Endothelial cell (in vitro differentiated cells): Measurements from ENCODE around the gene NRDC. TPM values are rescaled to one million over a fixed set of nuclear protein-coding genes. Genes with fewer than 3 reads are reported as not detected.
"Not testable (repeated sequence)": the region's sequence is repeated elsewhere in the genome, so short reads cannot be mapped to it uniquely, and the experiment has no call there.

Experiments
- DNase-seq: peaks from one replicate; pipeline ENCODE4 v3.0.0; 2021; ENCODE audit warnings: low spot score
- H3K27ac Mint-ChIP-seq: one replicate; pipeline ENCODE4 v1.8.0; 2021; ENCODE audit warnings: mixed read lengths, inconsistent platforms; ENCODE audit not compliant: unreplicated experiment
- H3K27me3 Mint-ChIP-seq: one replicate; pipeline ENCODE4 v1.8.0; 2021; ENCODE audit warnings: mild to moderate bottlenecking, moderate library complexity, mixed read lengths, inconsistent platforms; ENCODE audit not compliant: unreplicated experiment
- H3K36me3 Mint-ChIP-seq: one replicate; pipeline ENCODE4 v1.8.0; 2021; ENCODE audit warnings: mild to moderate bottlenecking, low read depth, mixed read lengths, inconsistent platforms; ENCODE audit not compliant: unreplicated experiment
- H3K4me1 Mint-ChIP-seq: one replicate; pipeline ENCODE4 v1.8.0; 2021; ENCODE audit warnings: mild to moderate bottlenecking, mixed read lengths, inconsistent platforms; ENCODE audit not compliant: unreplicated experiment
- H3K4me3 Mint-ChIP-seq: one replicate; pipeline ENCODE4 v1.8.0; 2021; ENCODE audit warnings: mild to moderate bottlenecking, mixed read lengths, inconsistent platforms; ENCODE audit not compliant: unreplicated experiment
- H3K9me3 Mint-ChIP-seq: one replicate; pipeline ENCODE4 v1.8.0; 2021; ENCODE audit warnings: mixed read lengths, inconsistent platforms; ENCODE audit not compliant: unreplicated experiment
- total RNA-seq: library from RNA; stranded (reverse); fragmentation: NEBNext Ultra II Directional; extraction: Animal tissue kit (Norgen Biotek cat#: 25700); gene quantifications from one replicate; pipeline ENCODE4 v1.2.1, GENCODE V29; 2021; ENCODE audit not compliant: unreplicated experiment
- TF ChIP-seq, protein P1 (sequence below): fragments of 200-600 bp; sonication (generic); IDR thresholded peaks from one replicate; pipeline ENCODE4 v1.5.0; 2021; ENCODE audit warnings: antibody characterized with exemption; ENCODE audit not compliant: unreplicated experiment

Gene NRDC
- total RNA-seq, 1 donor from 2014 or later, result 135 TPM

DNA sequence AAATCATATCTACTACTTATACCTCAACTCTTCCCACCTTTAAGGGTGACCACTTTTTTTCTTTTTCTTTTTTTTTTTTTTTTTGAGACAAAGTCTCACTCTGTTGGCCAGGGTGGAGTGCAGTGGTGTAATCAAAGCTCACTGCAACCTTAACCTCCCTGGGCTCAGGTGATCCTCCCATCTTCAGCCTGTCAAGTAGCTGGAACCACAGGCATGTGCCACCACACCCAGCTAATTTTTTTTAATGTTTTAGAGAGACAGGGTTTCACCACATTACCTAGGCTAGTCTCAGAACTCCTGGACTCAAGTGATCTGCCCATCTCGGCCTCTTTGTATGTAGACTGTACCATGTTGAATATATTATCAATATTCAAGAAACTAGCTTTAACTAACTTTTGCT lies 39.4 kb downstream of the NRDC start:
- Mint-ChIP-seq H3K9me3 (no peaks in the 10 kb centered on the region), H3K4me3 (no peak overlapping the region), H3K27ac (no peak overlapping the region), H3K27me3 (no peaks in the 10 kb centered on the region), H3K4me1 (no peaks in the 10 kb centered on the region), H3K36me3 (peaks cover 8% of the 10 kb centered on the region)
- TF ChIP-seq, protein P1, sequence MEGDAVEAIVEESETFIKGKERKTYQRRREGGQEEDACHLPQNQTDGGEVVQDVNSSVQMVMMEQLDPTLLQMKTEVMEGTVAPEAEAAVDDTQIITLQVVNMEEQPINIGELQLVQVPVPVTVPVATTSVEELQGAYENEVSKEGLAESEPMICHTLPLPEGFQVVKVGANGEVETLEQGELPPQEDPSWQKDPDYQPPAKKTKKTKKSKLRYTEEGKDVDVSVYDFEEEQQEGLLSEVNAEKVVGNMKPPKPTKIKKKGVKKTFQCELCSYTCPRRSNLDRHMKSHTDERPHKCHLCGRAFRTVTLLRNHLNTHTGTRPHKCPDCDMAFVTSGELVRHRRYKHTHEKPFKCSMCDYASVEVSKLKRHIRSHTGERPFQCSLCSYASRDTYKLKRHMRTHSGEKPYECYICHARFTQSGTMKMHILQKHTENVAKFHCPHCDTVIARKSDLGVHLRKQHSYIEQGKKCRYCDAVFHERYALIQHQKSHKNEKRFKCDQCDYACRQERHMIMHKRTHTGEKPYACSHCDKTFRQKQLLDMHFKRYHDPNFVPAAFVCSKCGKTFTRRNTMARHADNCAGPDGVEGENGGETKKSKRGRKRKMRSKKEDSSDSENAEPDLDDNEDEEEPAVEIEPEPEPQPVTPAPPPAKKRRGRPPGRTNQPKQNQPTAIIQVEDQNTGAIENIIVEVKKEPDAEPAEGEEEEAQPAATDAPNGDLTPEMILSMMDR, result no peak
- DNase-seq, result no peak

- no peak for DNase-seq
- peaks cover 7% of the 10 kb centered on the region for H3K36me3 Mint-ChIP-seq
- no peak overlapping the region for H3K4me3 Mint-ChIP-seq
- TF ChIP-seq, protein P1, result no peak
- no peak overlapping the region for H3K27ac Mint-ChIP-seq
- no peaks in the 10 kb centered on the region for H3K27me3 Mint-ChIP-seq
- H3K9me3 Mint-ChIP-seq, result no peaks in the 10 kb centered on the region
- H3K4me1 Mint-ChIP-seq, result no peaks in the 10 kb centered on the region
Observed at GRCh38 chr1:51837243-51837642, 41.3 kb downstream of the NRDC start.

- Mint-ChIP-seq H3K27me3 (no peaks in the 10 kb centered on the region), H3K4me1 (no peaks in the 10 kb centered on the region), H3K4me3 (no peak overlapping the region), H3K27ac (no peak overlapping the region), H3K36me3 (peaks cover 13% of the 10 kb centered on the region), H3K9me3 (no peaks in the 10 kb centered on the region)
- TF ChIP-seq, protein P1, result no peak
- no peak for DNase-seq
Observed at GRCh38 chr1:51833700-51834099, 44.8 kb downstream of the NRDC start.

DNA sequence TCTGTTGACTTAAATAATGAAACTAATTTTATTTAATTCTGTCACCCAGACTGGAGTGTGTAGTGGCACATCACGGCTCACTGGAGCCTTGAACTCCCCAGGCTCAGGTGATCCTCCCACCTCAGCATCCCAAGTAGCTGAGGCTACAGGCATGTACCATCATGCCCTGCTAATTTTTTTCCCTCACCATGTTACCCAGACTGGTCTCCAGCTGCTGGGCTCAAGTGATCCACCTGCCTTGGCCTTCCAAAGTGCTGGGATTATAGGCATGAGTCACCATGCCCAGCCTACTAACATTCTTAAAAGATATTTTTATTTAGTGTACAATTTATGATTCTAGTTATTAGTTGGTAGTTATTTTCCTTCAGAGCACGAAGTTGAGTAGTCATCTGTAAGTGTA lies 49.5 kb downstream of the NRDC start:
- no peaks in the 10 kb centered on the region for H3K27me3 Mint-ChIP-seq
- H3K4me3 Mint-ChIP-seq, result no peak overlapping the region
- TF ChIP-seq, protein P1, result no peak
- no peak for DNase-seq
- H3K27ac Mint-ChIP-seq, result no peak overlapping the region
- no peaks in the 10 kb centered on the region for H3K4me1 Mint-ChIP-seq
- H3K9me3 Mint-ChIP-seq, result no peaks in the 10 kb centered on the region
- H3K36me3 Mint-ChIP-seq, result peaks cover 6% of the 10 kb centered on the region

- H3K36me3 Mint-ChIP-seq, result no peaks in the 10 kb centered on the region
- H3K27ac Mint-ChIP-seq, result no peak overlapping the region
- H3K9me3 Mint-ChIP-seq, result no peaks in the 10 kb centered on the region
- H3K27me3 Mint-ChIP-seq, result no peaks in the 10 kb centered on the region
- no peak overlapping the region for H3K4me3 Mint-ChIP-seq
- DNase-seq, result no peak
- TF ChIP-seq, protein P1, result no peak
- H3K4me1 Mint-ChIP-seq, result no peaks in the 10 kb centered on the region
Observed at GRCh38 chr1:51819810-51820209, 58.7 kb downstream of the NRDC start.

DNA sequence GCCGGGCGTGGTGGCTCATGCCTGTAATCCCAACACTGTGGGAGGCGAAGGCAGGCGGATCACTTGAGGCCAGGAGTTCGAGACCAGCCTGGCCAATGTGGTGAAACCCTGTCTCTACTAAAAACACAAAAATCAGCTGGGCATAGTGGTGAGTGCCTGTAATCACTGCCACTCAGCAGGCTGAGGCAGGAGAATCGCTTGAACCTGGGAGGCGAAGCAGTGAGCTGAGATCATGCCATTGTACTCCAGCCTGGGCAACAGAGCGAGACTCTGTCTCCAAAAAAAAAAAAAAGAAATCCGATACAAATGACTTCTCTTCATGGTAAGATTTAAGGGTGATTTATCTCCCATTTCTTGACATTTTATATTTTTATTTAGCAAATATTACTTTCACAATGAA lies 59.5 kb downstream of the NRDC start:
- H3K27me3 Mint-ChIP-seq, DNase-seq, H3K9me3 Mint-ChIP-seq, H3K27ac Mint-ChIP-seq, H3K36me3 Mint-ChIP-seq, H3K4me3 Mint-ChIP-seq, H3K4me1 Mint-ChIP-seq: not testable (repeated sequence)
